Testis (tissue), 2 donors: ENCODE measurements around the gene ZPBP2.

Experiments used
- POLR2A ChIP-seq: fragments of 450-650 bp; IDR thresholded peaks from one replicate; pipeline ENCODE4 v1.6.1; 2017; ENCODE audit warnings: antibody characterized with exemption, mild to moderate bottlenecking, moderate library complexity
- TF ChIP-seq, protein P1 (sequence below), 3 experiments: fragments of 450-650 bp in 2 of 3; fragments of 200-600 bp in 1 of 3; sonication (generic) in 1 of 3; IDR thresholded peaks; one replicate each; pipeline ENCODE4 v1.5.1; 2016 to 2019; ENCODE audit warnings: antibody characterized with exemption in 3 of 3, mild to moderate bottlenecking in 2 of 3, moderate library complexity in 1 of 3

- TF ChIP-seq, protein P1, sequence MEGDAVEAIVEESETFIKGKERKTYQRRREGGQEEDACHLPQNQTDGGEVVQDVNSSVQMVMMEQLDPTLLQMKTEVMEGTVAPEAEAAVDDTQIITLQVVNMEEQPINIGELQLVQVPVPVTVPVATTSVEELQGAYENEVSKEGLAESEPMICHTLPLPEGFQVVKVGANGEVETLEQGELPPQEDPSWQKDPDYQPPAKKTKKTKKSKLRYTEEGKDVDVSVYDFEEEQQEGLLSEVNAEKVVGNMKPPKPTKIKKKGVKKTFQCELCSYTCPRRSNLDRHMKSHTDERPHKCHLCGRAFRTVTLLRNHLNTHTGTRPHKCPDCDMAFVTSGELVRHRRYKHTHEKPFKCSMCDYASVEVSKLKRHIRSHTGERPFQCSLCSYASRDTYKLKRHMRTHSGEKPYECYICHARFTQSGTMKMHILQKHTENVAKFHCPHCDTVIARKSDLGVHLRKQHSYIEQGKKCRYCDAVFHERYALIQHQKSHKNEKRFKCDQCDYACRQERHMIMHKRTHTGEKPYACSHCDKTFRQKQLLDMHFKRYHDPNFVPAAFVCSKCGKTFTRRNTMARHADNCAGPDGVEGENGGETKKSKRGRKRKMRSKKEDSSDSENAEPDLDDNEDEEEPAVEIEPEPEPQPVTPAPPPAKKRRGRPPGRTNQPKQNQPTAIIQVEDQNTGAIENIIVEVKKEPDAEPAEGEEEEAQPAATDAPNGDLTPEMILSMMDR (IDR thresholded peaks at IDR 0.05), result no peak
- TF ChIP-seq POLR2A, result no peak
Measured at GRCh38 chr17:39870776-39871175, 2.8 kb downstream of the ZPBP2 start.
